Endothelial cell (in vitro differentiated cells): ENCODE data around the gene CFAP61. TPM values are rescaled to one million over a fixed set of nuclear protein-coding genes. Genes with fewer than 3 reads are reported as not detected.

Source experiments
- DNase-seq: peaks from one replicate; pipeline ENCODE4 v3.0.0; 2021; ENCODE audit warnings: low spot score
- H3K27ac Mint-ChIP-seq: one replicate; pipeline ENCODE4 v1.8.0; 2021; ENCODE audit warnings: mixed read lengths, inconsistent platforms; ENCODE audit not compliant: unreplicated experiment
- H3K27me3 Mint-ChIP-seq: one replicate; pipeline ENCODE4 v1.8.0; 2021; ENCODE audit warnings: mild to moderate bottlenecking, moderate library complexity, mixed read lengths, inconsistent platforms; ENCODE audit not compliant: unreplicated experiment
- H3K36me3 Mint-ChIP-seq: one replicate; pipeline ENCODE4 v1.8.0; 2021; ENCODE audit warnings: mild to moderate bottlenecking, low read depth, mixed read lengths, inconsistent platforms; ENCODE audit not compliant: unreplicated experiment
- H3K4me1 Mint-ChIP-seq: one replicate; pipeline ENCODE4 v1.8.0; 2021; ENCODE audit warnings: mild to moderate bottlenecking, mixed read lengths, inconsistent platforms; ENCODE audit not compliant: unreplicated experiment
- H3K4me3 Mint-ChIP-seq: one replicate; pipeline ENCODE4 v1.8.0; 2021; ENCODE audit warnings: mild to moderate bottlenecking, mixed read lengths, inconsistent platforms; ENCODE audit not compliant: unreplicated experiment
- H3K9me3 Mint-ChIP-seq: one replicate; pipeline ENCODE4 v1.8.0; 2021; ENCODE audit warnings: mixed read lengths, inconsistent platforms; ENCODE audit not compliant: unreplicated experiment
- CTCF ChIP-seq: fragments of 200-600 bp; sonication (generic); IDR thresholded peaks from one replicate; pipeline ENCODE4 v1.5.0; 2021; ENCODE audit warnings: antibody characterized with exemption; ENCODE audit not compliant: unreplicated experiment
- total RNA-seq: library from RNA; stranded (reverse); fragmentation: NEBNext Ultra II Directional; extraction: Animal tissue kit (Norgen Biotek cat#: 25700); gene quantifications from one replicate; pipeline ENCODE4 v1.2.1, GENCODE V29; 2021; ENCODE audit not compliant: unreplicated experiment

CFAP61 gene
- total RNA-seq, 1 donor from 2014 or later = not detected

DNA sequence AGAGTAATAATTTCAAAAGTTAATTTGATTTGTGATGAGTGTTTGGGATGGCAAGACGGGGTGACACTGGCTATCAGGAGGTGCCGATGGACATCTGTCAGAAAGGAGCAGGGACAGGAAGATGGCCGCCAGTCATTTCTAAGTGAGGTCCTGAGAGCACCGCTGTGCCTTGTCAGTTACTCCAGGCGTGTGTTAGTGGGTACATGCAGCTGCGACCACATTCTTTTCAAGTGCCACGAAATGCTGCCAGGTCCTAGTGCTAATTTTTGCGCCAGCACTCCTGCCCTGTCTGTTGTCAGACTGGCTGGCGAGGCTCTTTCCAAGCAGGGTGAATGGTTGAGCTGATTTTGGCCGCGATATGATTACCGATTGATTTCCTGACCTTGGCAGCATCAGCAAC is 251.0 kb downstream of the CFAP61 start:
- no peaks in the 10 kb centered on the region for H3K9me3 Mint-ChIP-seq
- peaks cover 7% of the 10 kb centered on the region for H3K27me3 Mint-ChIP-seq
- no peak for DNase-seq
- no peaks in the 10 kb centered on the region for H3K36me3 Mint-ChIP-seq
- TF ChIP-seq CTCF = no peak
- H3K4me1 Mint-ChIP-seq = no peaks in the 10 kb centered on the region
- H3K4me3 Mint-ChIP-seq = no peak overlapping the region
- H3K27ac Mint-ChIP-seq = no peak overlapping the region

GRCh38 chr20:20303742-20304141 is 251.4 kb downstream of the CFAP61 start:
- Mint-ChIP-seq H3K9me3 (no peaks in the 10 kb centered on the region), H3K4me1 (no peaks in the 10 kb centered on the region), H3K4me3 (no peak overlapping the region), H3K36me3 (no peaks in the 10 kb centered on the region), H3K27me3 (peaks cover 7% of the 10 kb centered on the region), H3K27ac (no peak overlapping the region)
- TF ChIP-seq CTCF = no peak
- DNase-seq = no peak

- Mint-ChIP-seq H3K9me3 (no peaks in the 10 kb centered on the region), H3K36me3 (no peaks in the 10 kb centered on the region), H3K4me3 (no peak overlapping the region), H3K27me3 (peaks cover 7% of the 10 kb centered on the region), H3K4me1 (no peaks in the 10 kb centered on the region), H3K27ac (no peak overlapping the region)
- DNase-seq = no peak
- TF ChIP-seq CTCF = no peak
Measured at GRCh38 chr20:20304942-20305341, 252.6 kb downstream of the CFAP61 start.

- no peak for TF ChIP-seq CTCF
- Mint-ChIP-seq H3K9me3 (no peaks in the 10 kb centered on the region), H3K36me3 (no peaks in the 10 kb centered on the region), H3K4me3 (no peak overlapping the region), H3K27me3 (peaks cover 2% of the 10 kb centered on the region), H3K4me1 (peaks cover 5% of the 10 kb centered on the region), H3K27ac (no peak overlapping the region)
- DNase-seq = no peak
Measured at GRCh38 chr20:20312562-20312961, 260.2 kb downstream of the CFAP61 start.

GRCh38 chr20:20317195-20317594 is 264.9 kb downstream of the CFAP61 start:
- Mint-ChIP-seq H3K4me1 (peaks cover 14% of the 10 kb centered on the region), H3K9me3 (no peaks in the 10 kb centered on the region), H3K27ac (no peak overlapping the region), H3K27me3 (no peaks in the 10 kb centered on the region), H3K4me3 (no peak overlapping the region), H3K36me3 (no peaks in the 10 kb centered on the region)
- no peak for DNase-seq
- TF ChIP-seq CTCF = no peak
